Endometrial microvascular endothelial cells (primary cell): ENCODE measurements around the gene EMILIN2. TPM values are rescaled to one million over a fixed set of nuclear protein-coding genes. Genes with fewer than 3 reads are reported as not detected.

Source experiments
- in situ Hi-C: cut with HindIII; loops from 2 replicates; pipeline ENCODE4 v1.10.0; 2017; ENCODE audit warnings: low sequenced_read_pairs, low pct_unique_long_range_greater_than_20kb; ENCODE audit errors: inconsistent ontology term
- total RNA-seq: library from RNA; depleted of rRNA; stranded (reverse); fragments of >200 nt; gene quantifications from one replicate; pipeline ENCODE4 v1.2.3, GENCODE V29; 2015; ENCODE audit errors: inconsistent ontology term

Gene EMILIN2
- total RNA-seq, 1 donor from 2014 or later: 8.1 TPM

GRCh38 chr18:2893676-2894075, 46.9 kb downstream of the EMILIN2 start:
- in situ Hi-C loops: no loop called here

DNA sequence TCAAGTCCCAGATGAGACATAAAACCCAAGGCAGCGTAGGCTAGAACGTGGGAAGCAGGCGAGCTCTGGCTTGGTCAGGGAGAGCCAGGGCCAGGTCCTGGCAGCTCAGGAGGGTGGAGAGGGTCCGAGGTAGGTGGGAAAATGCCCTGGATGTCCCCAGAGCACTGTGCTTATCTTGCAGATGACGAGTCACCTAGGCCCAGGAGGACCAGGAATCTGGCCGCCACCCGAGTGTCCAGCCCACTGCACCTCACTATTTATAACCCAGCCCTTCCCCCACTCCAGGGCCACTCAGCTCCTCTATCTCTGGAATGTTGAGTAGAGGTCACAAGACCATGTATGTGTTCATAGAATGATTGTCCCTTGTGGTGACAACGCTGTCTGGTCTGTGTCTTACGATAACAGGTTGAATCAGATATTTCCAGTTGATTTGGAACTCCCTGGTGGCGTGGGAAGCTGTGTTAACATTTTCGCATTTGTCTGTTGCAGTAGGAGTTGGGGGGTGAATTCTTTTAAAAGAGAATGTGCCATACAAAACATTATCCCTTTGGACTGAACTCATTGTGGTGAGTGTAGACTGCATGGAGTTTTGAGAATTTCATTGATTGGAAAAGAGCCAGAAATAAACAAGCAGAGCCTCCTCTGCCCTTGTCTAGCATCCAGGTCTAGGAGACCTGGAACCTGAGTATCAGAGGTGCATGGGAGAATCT, 47.5 kb downstream of the EMILIN2 start:
- in situ Hi-C loops: no loop called here

DNA sequence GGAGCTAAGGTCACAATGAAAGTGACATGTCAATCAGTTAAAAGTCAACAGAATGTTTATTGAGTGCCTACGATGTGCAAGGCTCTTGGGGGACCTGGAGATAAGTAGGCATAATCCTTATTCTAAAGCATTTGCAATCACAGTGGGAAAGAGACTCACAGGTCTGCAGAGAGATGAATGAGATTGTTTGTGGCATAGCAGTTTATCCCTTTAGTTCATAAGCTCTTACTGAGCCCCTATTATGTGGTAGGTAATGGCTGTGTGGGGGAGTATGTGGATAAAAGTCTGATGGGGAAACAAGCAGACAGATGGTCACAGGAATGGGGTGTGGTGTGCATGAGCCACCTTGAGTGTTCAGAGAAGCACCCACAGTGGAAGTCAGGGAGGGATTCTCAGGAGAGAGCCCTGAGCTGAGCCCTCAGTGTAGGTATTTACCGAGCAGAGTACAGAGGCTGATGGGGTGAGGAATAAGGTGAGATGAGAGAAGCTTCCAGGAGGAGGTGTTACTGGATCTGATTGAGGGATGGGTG, 48.1 kb downstream of the EMILIN2 start:
- in situ Hi-C loops: no loop called here

DNA sequence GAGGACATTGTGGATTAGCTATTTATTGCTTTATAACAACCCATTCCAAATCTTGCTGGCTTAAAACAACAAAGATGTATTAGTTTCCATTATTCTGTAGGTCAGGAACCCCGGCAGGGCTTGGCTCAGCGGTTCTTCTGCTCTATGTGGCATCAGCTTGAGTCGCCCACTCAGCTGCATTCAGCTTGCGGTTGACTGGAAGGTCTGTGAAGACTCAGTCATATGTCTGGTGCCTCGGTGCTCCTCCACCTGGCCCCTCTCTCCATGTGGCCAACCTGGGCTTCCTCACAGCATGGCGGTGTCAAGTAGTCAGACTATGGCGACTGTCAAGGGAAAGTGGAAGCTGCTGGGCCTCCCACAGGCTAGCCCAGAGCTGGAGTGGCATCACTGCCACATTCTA, 48.6 kb downstream of the EMILIN2 start:
- in situ Hi-C loops: no loop called here

DNA sequence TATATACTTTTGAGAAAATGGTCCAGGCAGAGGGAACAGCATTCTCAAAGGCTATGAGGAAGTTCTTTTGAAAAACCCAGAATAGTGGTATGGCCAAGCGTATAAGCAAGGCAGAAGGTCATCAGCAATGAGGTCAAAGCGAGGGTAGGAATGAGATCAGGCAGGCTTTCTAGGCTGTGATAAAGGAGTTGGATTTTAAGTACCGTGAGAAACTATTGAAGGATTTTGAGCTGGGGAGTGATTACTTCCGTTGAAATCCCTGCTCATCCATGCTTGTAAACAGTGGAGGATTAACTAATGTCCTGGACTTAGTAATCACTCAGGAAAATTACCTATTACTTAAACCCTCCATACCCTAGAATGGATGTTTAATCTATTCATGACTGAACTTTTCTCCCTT, 50.2 kb downstream of the EMILIN2 start:
- in situ Hi-C loops: no loop called here

- in situ Hi-C loops: no loop called here
Measured at GRCh38 chr18:2897448-2898185, 50.8 kb downstream of the EMILIN2 start.

DNA sequence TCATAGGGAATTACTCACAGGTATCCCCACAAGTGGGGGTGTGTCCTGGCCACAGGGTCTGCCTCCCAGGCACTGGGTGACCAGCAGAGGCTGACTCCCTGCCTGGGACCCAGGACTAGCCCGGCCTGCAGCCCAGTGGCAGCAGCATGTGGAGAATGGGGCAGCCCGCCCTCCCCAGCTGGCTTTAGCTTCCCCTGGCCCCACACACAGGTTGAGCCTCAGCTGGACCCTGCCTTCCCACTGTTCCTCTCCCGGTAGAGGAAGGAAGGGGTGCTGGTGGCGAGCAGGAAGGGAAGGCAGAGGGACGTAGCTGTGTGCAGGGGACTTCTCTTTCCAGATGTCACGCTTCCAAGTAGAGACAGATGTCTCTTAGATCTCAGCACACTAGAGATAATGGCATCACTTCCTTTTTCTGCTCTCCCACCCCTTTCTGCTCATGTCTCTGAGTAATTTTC, 51.4 kb downstream of the EMILIN2 start:
- in situ Hi-C loops: no loop called here

- in situ Hi-C loops: no loop called here
Measured at GRCh38 chr18:2900684-2901422, 54.0 kb downstream of the EMILIN2 start.

DNA sequence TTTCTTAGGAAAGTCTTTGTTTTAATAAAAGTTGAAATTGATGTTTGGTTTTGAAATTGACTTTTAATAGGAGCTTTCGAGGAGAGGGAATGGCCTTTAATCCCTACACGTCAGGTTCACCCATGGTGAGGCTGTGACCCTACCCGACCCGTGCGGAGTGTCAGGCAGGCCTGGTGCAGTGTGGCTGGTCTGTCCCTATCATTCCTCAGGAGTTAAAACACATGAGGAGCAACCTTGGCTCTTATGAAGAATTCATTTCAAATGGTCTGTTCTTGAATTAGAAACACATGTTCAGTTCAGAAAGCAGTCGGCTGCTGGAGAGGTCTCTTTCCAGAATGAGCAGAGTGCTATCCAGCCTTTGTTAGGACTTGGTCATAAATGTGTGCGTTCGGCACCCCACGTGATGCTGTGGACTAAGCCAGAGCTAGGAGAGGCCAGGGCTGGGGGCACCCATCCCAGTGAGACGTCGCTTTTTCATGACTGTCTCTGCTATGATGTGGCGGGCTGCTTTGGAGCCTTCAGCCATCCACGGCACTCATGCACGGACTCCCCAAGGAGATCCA, 54.7 kb downstream of the EMILIN2 start:
- in situ Hi-C loops: no loop called here

DNA sequence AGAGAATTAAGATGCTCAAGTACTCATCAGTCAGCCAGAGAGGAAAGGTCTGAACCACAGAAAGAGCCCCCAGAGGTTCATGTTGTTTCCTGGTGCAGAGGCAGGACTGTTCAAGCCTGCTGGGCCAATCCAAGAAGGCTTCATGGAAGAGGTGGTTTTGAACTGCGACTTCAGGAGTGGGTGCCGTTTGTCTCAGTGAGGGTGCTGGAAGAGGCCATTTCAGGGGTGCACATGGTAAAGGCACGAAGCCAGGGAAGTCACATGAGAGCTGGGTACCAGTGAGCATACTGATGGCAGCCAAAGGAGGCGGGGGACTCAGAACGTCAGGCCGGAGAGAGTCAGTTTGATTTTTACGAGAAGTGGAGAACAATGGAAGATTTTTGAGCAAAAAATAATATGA, 55.5 kb downstream of the EMILIN2 start:
- in situ Hi-C loops: no loop called here

DNA sequence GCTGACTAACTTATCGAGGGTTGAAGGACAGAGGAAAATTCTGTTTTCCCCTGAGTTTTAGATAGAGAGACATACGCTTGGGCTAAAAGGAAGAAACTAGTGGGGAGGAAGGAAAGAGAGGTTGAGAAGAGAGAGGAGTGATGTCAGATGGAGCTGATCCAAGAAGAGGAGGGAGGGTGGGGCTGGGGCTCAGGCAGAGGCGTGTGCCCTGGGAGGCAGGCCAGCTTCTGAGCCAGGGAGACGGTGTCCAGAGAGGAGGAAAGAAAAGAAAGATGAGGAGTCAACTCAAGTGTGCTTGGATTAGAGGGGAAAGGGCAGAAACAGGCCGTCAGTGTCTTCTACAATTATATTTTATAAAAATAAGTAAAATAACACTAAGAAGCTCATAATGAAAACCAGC, 56.2 kb downstream of the EMILIN2 start:
- in situ Hi-C loops: no loop called here

GRCh38 chr18:2905854-2906703, 59.3 kb downstream of the EMILIN2 start:
- in situ Hi-C loops: no loop called here

GRCh38 chr18:2906704-2907549, 60.1 kb downstream of the EMILIN2 start:
- in situ Hi-C loops: no loop called here

GRCh38 chr18:2907550-2908135, 60.8 kb downstream of the EMILIN2 start:
- in situ Hi-C loops: no loop called here

DNA sequence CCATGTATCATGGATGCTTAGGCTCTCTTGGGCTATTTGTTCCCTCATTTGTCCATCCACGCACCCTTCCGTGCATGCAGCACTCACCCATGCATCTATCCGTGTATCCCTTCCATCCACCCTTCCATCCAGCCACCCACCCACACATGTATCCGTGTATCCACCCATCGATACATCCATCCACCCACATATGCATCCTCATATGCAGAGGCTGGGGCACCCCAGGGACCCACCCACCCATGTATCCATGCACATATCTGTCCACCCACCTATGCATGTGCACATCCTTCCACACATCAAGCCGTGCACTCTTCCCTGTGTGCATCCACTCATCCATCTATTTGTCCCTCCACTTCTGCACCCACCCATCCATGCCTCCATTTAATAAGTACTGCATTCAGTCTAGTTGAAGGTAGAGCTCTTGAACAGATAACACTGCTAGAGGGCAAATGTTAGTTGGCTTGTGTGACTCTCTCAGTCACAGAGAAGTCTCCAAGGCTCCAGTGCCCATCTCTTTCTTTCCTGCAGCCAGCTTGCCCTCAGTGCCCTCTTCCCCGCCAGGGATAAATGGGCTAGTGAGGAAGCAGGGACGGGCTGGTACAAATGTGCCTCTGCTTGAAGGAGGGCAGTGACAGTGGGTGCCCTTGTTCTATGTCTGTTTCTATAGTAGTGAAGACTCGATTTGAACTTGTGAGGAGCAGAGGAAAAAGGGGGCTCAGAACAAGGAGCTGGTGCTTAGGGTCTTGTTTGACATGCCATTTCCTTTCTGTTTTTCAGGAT, 61.5 kb downstream of the EMILIN2 start:
- in situ Hi-C loops: no loop called here

- in situ Hi-C loops: no loop called here
Measured at GRCh38 chr18:2908946-2909335, 62.1 kb downstream of the EMILIN2 start.
